NCI-H345 treated with DMSO at 0.1 percent for 48 hours (cell line): ENCODE data around the gene GJE1.
"Not testable (repeated sequence)": the region's sequence is repeated elsewhere in the genome, so short reads cannot be mapped to it uniquely, and the experiment has no call there.

Experiments
- DNase-seq: peaks from one replicate; lab custom pipeline; 2025; ENCODE audit not compliant: unreplicated experiment; lab: John Stamatoyannopoulos, UW

Gene GJE1, protein sequence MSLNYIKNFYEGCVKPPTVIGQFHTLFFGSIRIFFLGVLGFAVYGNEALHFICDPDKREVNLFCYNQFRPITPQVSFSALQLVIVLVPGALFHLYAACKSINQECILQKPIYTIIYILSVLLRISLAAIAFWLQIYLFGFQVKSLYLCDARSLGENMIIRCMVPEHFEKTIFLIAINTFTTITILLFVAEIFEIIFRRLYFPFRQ

DNA sequence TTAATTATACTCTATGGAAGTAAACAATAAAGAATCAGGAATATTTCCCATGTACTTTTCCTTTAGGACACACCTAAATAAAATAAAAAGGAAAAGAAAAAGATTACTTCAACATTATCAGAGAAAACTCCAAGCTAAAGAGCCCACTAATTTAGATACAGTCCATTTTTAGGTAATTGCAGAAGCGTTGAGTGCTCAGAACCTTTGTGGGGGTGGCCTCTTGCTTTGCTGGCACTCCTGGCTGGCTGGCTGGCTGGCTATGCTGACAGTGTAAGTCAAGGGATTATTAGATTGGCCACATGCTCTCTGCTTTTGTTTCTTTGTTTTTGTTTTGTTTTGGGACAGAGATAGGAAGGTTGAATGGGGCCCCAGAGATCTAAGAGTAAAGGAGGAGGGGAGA, at the start of gene GJE1:
Gene GJE1 (plus strand): TSS at position 301 of the 400 bp plus-strand sequence. CDS start 234 bp downstream, outside the sequence.
- no peak for DNase-seq

DNA sequence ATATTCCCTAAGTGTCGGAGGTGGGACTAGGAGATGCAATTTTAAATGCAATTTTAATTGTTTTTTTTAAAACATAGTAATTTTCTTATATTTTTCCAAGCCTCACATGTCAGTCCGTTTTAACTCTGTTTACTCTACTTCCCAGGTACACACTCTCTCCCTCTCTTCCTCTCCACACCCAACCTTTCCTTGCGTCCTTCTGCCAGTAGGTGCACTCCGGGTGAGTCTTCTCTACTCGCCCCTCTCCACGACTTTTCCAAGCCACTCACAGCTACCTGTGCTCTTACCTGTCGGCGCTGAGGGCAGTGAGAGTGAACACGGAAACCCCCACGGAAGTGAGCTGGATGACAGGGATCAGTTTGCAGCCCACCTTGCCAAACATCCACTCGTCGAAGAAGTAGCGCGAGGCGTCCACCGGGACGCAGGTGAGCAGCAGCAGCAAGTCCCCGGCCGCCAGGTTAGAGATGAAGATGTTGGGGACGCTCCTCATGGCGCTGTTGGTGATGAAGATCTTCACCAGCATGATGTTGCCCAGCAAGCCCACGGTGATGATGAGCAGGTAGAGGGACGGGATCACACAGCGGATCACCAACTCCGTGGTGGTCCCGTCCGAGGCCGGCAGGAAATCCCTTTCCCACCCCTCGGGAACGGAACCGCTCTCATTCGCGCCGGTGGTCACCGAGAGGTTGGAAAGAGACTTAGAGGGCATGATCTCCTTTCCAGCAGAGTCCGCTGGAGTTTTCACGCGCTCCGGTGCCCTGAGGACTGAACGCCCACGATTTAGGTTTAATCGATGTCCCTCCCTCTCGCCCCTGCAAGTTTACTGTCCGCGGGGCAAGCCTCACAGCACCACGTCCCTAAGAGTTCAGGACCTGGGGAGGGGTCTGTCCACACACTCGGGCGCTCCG, 44.5 kb upstream of the GJE1 start:
- peak; percentile 33 for DNase-seq

DNA sequence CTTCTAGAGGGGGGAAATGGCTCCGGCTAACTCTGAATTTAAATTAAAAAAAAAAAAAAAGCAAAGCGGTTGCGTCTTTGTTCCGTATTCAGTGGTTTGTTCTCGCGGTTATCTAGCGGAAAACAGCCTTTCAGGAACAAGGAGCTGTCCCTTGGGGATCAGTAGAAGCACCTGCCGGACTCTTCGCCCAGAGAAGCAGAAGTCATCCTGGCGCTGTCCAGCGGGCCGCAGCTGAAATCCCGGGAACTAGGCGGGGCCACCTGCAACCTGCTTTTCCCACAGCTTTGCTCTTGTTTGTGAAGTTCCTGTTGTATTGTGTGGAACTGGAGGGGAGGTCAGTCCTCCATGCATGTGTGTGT, 43.9 kb upstream of the GJE1 start:
- peak; percentile 27 for DNase-seq

DNA sequence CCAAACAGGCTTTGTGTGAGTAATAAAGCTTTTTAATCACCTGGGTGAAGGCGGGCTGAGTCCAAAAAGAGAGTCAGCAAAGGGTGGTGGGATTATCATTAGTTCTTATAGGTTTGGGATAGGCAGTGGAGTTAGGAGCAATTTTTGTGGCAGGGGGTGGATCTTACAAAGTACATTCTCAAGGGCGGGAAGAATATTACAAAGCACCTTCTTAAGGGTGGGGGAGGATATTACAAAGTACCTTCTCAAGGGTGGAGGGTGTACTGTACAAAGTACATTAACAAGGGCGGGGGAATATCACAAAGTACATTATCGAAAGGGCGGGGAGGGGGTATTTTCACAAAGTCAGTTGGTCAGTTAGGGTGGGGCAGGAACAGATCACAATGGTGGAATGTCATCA, 27.9 kb upstream of the GJE1 start:
- DNase-seq: not testable (repeated sequence)

DNA sequence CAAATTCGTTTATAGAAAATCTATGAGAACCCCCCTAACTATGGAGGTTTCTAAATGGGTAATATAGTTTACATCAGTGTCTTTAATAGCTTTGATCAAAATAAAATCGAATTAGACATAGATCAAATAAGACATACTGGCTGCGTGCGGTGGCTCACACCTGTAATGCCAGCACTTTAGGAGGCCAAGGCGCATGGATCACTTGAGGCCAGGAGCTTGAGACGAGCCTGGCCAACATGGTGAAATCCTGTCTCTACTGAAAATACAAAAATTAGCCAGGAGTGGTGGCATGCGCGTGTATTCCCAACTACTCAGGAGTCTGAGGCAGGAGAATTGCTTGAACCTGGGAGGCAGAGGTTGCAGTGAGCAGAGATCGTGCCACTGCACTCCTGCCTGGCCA, 21.9 kb upstream of the GJE1 start:
- DNase-seq: not testable (repeated sequence)

DNA sequence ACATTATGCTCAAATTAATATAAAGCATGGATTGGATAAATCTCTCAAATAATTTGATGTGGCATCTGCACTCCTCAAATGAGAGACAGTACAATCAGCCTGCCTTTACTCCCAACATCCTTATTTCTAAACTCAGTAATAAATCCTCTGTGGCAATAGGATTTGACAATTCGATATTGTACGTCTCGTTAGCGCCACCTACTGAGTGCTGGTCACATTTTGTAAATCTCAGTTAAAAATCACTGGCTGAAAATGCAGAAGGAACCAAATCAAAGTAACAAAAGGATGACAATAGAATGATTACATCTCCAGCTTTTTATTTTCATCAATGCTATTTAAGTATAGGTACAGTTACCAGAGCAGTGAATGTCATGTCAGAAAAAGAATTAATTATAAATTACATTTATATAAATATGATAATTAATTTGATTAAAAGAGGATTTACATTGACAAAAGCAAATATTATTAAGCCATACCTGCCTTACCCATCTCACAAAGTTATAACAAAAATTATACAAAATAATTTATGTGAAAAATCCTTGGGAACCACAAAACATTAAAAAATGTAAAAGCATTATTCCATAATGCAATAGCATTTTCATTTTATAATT, 20.2 kb upstream of the GJE1 start:
- peak; percentile 67 for DNase-seq

DNA sequence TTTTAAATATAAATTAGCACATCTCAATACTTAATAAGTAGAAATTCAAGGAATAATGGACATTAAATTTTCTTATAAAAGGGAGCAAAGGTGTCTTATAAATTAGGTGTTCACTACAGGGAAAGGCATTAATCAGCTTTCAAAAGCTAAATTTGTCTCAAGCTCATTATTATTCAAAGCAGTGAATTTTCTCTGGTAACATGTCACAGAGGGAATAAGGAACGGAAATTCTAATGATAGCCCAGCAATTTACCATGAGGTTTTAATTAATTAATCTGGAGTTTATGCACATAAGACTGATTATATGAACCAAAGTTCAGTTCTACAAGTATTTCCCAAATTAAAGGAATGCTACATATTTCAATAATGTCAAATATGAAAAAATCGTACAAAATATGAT, 15.4 kb upstream of the GJE1 start:
- no peak for DNase-seq

DNA sequence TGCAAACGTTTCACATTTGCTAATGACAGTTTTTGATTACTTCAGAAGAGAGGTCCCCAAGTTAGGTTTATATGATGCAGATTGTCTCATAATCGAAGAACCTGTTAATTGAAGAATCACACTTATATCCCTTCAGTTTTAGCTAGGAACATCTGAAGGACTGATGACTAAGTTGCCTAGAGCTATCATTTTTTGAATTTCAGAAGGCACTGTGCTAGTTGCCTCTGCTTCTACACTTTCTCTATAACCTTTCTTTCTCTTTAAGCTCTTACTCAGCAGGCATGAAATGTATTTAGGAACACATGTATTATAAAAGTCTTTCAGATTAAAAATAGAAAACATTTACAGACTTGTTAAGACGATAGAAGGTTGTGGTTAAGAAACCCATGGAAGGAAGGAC, 14.4 kb upstream of the GJE1 start:
- DNase-seq: no peak

DNA sequence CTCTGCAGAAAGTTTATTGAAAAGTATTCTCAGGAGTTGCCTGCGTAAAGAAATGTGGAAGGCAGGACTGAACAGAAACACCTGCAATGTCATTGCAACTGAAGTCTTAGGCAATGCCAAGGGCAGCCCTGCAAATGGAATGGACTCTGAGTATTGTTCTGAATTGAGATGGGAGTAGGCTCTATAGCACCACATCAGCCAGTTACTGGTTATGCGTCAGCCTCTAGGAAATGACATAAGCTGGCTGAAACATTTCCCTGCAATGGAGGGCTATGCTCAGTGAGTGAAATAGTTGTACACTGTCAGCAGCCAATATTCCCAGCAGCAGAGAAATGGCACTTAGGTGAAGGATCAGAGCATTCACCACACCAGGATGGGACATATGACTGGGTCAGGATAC, 13.8 kb upstream of the GJE1 start:
- DNase-seq: no peak

DNA sequence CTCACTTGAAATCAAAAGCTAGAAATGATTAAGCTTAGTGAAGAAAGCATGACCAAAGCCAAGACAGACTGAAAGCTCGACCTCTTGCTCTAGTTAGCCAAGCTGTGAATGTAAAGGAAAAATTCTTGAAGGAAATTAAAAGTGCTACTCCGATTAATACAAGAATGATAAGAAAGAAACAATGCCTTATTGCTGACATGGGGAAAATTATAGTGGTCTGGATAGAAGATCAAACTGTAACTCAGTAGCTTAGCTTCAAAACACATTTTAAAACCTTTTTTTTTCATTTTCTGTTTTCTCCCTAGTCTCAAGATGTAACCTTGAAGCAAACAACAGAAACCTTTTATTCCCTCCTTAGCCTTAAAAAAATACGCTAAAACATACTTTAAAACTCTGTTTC, 11.4 kb upstream of the GJE1 start:
- DNase-seq: no peak

DNA sequence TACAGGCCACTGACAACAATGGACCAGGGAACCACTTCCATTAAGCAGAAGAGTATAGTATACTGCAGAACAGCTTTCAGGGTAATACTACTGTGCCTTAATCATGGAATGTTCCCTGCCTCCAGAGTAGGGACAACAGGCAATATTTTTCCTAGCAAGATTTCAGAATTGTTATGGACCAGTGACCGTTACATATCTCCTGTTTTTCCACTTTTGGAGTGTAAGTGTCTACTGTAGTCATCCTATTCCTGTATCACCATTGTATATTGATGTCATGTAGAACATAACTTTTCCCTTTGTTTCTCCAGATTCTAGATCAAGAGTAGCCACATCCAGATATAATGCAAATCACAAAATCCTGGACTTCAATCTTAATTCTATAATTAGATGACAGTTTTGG, 1.9 kb upstream of the GJE1 start:
- no peak for DNase-seq

DNA sequence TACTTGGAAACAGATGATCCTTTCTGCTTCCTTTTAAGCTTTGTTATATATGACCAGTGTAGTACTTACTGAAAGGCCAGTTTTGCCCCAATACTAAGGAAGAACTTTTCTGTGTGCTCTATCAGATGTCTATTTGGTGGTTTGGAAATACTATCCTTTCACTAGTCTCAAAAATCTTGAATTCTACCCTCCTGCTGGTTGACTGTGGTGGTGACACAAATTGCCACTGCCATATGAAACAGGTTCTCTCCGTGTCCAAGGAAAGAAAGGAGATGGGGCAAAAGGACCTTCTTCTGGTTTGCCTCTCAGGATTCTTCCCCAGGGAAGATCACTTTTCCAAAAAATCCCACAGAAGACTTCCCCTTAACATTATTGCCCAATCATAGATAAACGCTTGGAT, 6.2 kb downstream of the GJE1 start:
- DNase-seq: no peak

DNA sequence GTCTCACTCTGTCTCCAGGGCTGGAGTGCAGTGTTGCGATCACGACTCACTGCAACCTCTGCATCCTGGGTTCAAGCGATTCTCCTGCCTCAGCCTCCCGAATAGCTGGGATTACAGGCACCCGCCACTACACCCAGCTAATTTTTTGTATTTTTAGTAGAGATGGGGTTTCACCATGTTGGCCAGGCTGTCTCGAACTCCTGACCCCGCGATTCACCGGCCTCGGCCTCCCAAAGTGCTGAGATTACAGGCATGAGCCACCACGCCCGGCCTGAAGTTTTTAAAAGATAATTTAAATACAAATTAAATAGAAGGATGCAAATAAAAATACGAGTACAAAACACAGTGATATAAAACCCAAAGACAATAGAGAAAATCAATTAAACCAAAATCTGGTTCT, 8.8 kb downstream of the GJE1 start:
- DNase-seq: not testable (repeated sequence)

DNA sequence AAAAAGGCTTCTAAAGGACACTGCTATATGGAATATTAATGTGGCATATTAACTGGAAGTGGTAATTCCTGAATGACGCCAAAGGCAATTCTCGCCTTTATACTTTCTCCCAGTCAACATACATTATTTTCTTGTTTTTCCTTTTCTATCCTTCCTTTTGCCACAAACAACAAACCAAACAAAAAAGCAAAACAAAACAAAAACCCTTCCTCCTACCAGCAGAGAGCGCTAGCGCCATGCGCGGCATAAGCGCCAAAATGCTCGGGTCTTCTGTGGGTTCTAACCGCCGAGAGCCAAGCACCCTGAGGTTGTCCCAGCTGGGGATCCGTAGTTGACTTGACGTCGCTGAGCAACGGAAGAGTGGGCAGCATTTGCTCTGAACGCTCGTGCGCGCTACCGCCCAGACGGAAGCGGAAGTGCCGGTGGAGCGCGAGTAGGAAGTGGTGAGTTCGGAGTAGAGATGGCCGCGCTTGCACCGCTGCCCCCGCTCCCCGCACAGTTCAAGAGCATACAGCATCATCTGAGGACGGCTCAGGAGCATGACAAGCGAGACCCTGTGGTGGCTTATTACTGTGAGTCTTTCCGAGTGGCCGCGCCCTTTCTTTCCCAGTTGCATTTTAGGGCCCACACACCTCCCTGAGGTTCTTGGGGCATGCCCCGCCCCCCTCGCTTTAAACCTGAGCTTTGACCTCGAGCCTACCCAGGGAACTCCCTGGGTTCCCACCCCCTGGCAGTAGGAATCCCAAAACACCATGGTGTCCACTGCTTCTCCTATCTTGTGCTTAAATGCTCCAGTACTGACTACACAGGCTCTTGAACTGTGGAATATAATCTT, 14.3 kb downstream of the GJE1 start, which contains the start of the genes NMBR and VTA1:
Gene NMBR (minus strand): TSS at position 295 of the 835 bp plus-strand sequence. CDS start 58,464 bp downstream, outside the sequence.
Gene VTA1 (plus strand): TSS at position 436 of the 835 bp plus-strand sequence. CDS start 25 bp downstream, at position 461.
- DNase-seq: peak; percentile 95

DNA sequence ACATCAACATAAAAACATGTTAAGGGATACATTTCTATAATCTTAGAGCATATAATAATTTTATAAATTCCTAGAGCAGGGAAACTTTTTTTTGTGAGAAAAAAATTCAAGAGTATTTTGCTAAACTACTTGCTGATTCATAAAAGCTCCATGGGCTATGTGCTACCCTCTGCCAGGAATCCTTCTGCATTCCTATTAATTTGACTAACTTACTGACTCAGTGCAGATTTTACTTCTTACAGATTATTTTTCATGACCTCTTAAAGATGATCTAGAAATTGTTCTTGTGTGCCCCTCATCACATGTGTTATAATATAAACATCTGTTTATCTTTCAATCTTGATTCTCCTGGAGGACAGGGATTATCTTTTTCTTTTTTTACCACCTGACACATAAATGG, 20.0 kb downstream of the GJE1 start:
- DNase-seq: no peak

DNA sequence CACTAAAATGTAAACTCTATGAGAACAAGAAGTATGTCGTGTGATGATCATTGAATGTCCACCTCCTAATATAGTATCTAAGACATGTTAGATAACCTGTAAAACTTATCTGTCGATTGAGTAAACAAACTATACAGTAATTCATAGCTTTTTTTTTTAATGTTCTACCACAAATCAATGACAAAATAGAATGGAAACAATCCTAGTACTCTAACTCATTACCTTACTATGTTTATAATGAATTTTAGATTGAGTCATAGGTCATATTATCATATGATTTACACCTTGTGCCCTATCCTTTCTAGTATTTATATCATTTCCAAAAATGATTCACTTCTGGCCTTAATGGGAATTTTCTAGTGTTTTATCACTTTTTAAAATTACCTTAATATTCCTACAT, 20.5 kb downstream of the GJE1 start:
- DNase-seq: no peak

DNA sequence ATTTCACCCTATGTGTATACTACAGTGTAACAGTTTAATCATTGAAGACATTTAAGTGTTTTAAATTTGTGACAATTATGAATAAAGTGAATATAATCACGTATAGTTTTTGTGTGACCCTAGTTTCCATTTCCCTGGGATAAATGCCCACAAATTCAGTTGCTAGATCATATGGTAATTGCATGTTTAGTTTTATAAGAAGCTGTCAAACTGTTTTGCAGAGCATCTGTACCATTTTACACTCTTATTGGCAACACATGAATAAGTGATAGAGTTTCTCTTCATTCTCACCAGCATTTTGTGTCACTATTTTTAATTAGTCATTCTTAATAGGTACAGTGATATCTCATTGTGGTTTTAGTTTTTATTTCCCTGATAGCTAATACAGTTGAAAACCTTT, 21.6 kb downstream of the GJE1 start:
- DNase-seq: no peak

DNA sequence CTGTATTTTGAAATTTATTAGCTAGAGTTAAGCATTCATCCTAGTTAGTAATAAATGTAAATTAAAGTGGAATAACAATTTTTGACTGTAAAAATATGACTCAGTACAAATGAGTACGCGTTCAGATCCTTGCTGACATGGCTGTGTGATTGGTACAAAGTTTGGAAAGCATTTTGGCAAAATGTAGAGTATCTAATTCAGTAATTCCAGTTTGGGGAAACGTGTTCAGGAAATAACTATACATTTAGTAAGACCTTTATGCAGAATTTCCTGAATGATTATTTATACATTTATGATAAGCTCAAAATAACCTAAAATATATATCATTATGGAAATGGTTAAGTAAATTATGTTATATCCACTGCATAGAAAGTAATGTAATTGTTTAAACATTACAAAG, 22.4 kb downstream of the GJE1 start:
- no peak for DNase-seq

DNA sequence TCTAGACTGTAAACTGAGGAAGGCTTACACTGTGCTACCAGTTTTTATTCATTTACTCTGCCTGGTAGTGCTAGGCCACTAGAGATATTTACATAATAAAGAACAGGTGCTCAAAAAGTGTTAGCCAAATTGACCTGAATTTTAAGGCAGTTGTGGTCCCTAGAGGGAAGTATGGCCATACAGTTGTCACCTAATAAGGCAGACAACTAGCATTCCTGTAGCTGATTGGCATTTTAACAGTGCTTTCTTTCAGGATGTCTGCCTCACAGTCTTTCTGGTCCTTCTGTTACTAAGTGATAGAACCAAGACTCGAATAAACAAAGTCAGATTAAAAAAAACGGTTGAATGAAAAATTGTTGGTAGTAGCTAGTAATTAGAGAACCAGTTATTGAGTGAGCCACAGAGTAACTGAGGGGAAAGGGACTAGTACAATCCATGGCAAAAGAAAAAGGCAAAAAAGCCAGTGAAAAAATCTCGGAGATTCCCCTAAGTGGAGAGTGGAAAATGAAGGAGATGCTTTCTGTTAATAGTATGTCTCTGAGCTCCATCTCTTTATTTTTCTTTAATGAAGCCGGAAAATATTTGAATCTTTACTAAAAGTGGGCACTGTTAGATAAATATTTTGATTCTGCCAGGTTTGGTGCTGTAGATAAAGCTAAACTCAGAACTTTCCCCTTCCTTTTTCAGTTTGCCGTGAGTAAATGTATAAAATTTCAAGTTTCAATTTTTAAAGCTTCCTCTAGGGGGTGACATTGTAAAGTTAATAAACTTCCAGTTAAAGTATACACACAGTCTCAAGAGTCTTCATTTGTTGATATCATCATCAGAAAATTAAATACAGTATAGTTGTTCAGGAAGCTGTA, 23.4 kb downstream of the GJE1 start:
- DNase-seq: no peak

DNA sequence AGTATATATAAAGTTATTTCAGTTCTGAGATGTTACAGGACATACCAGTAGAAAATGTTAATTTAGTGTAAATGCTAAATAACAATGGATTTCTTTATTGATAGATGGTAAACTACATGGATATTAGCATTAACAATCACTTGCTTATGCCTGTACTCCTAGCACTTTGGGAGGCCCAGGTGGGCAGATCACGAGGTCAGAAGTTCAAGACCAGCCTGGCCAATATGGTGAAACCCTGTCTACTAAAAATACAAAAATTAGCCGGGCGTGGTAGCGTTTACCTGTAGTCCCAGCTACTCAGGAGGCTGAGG, 24.0 kb downstream of the GJE1 start:
- DNase-seq: not testable (repeated sequence)
